B cell (primary cell): ENCODE results near the gene HNRNPF. TPM values are rescaled to one million over a fixed set of nuclear protein-coding genes. Genes with fewer than 3 reads are reported as not detected.

Source experiments
- ATAC-seq: fragments of 200-7000 bp; cut with Tn5 transposase; one replicate; pipeline ENCODE4 v1.10.0; 2021; ENCODE audit warnings: low read depth, mild to moderate bottlenecking, moderate number of reproducible peaks, moderate library complexity
- CTCF ChIA-PET: fragments of 350-600 bp; sonication (Branson Sonifier 250); formaldehyde crosslinking; loops from one replicate; lab custom pipeline; 2021; ENCODE audit warnings: antibody characterized with exemption, inconsistent platforms; lab: Charles Lee
- POLR2A ChIA-PET: fragments of 350-600 bp; sonication (Branson Sonifier 250); formaldehyde crosslinking; loops from one replicate; lab custom pipeline; 2021; ENCODE audit warnings: antibody characterized with exemption; lab: Charles Lee
- DNase-seq: peaks from one replicate; pipeline ENCODE4 v3.0.0; 2013
- H2AFZ ChIP-seq: 2 replicates; pipeline ENCODE4 v1.6.1; 2012; ENCODE audit warnings: mild to moderate bottlenecking, low read depth, low read length; ENCODE audit not compliant: insufficient read depth, poor library complexity, severe bottlenecking
- H3K27ac ChIP-seq, 2 donors: 1 replicate in 1 of 2; 2 replicates in 1 of 2; pipeline ENCODE4 v1.5.1; 2012 to 2013; ENCODE audit warnings: low read length in 2 of 2, mild to moderate bottlenecking in 2 of 2, moderate library complexity in 1 of 2
- H3K27me3 ChIP-seq, 4 experiments: fragments of 200-600 bp in 1 of 4; sonication (generic) in 1 of 4; replicated peaks in 1 of 4; 1 replicate in 2 of 4; 2 replicates in 2 of 4; pipeline versions ENCODE4 v1.6.1 to v1.7.0; 2013 to 2016; ENCODE audit warnings: low read length in 3 of 4, mild to moderate bottlenecking in 2 of 4, mixed read lengths in 1 of 4, moderate library complexity in 1 of 4; ENCODE audit not compliant: insufficient read depth in 4 of 4, control insufficient read depth in 3 of 4; ENCODE audit errors: control extremely low read depth in 1 of 4
- H3K36me3 ChIP-seq, 2 experiments: replicated peaks in 1 of 2; 1 replicate in 1 of 2; 2 replicates in 1 of 2; pipeline versions ENCODE4 v1.6.1 to v1.7.1; 2013; ENCODE audit warnings: low read length in 1 of 2; ENCODE audit not compliant: insufficient read depth in 2 of 2, control insufficient read depth in 1 of 2; ENCODE audit errors: control extremely low read depth in 1 of 2, extremely low read depth in 1 of 2
- H3K4me1 ChIP-seq, 2 donors: fragments of 200-600 bp in 1 of 2; sonication (generic) in 1 of 2; 1 replicate in 1 of 2; 2 replicates in 1 of 2; pipeline versions ENCODE4 v1.5.1 to v1.6.1; 2013 to 2017; ENCODE audit warnings: low read length in 2 of 2; ENCODE audit not compliant: control insufficient read depth in 2 of 2, insufficient read depth in 2 of 2
- H3K4me2 ChIP-seq: replicated peaks from 2 replicates; pipeline ENCODE3; 2012; ENCODE audit warnings: mild to moderate bottlenecking, low read depth, low read length; ENCODE audit not compliant: poor library complexity, severe bottlenecking
- H3K4me3 ChIP-seq, 5 experiments: fragments of 200-600 bp in 1 of 5; sonication (generic) in 1 of 5; 1 replicate in 3 of 5; 2 replicates in 2 of 5; pipeline versions ENCODE4 v1.5.1 to v1.7.0; 2011 to 2016; ENCODE audit warnings: low read length in 4 of 5, mild to moderate bottlenecking in 4 of 5, low read depth in 2 of 5, control low read depth in 1 of 5, moderate library complexity in 1 of 5; ENCODE audit not compliant: insufficient read depth in 1 of 5; ENCODE audit errors: control extremely low read depth in 1 of 5, extremely low read depth in 1 of 5
- H3K79me2 ChIP-seq: fragments of 200-600 bp; sonication (generic); one replicate; pipeline ENCODE4 v1.6.0; 2016; ENCODE audit warnings: low read length; ENCODE audit not compliant: control insufficient read depth, insufficient read depth
- H3K9ac ChIP-seq: fragments of 200-600 bp; sonication (generic); 2 replicates; pipeline ENCODE4 v1.6.1; 2017; ENCODE audit warnings: mild to moderate bottlenecking, low read length, moderate library complexity
- H3K9me3 ChIP-seq, 3 donors: one replicate each; pipeline versions ENCODE4 v1.6.1 to v1.7.1; 2013; ENCODE audit warnings: low read length in 2 of 3; ENCODE audit not compliant: control insufficient read depth in 2 of 3, insufficient read depth in 1 of 3; ENCODE audit errors: control extremely low read depth in 1 of 3
- H4K20me1 ChIP-seq: 2 replicates; pipeline ENCODE4 v1.6.0; 2012; ENCODE audit warnings: mild to moderate bottlenecking, low read length; ENCODE audit not compliant: insufficient read depth, control insufficient read depth, poor library complexity, severe bottlenecking
- H3K27ac Mint-ChIP-seq: one replicate; pipeline ENCODE4 v1.8.0; 2021; ENCODE audit warnings: mixed read lengths
- H3K27me3 Mint-ChIP-seq: one replicate; pipeline ENCODE4 v1.8.0; 2021; ENCODE audit warnings: mixed read lengths
- H3K4me1 Mint-ChIP-seq: one replicate; pipeline ENCODE4 v1.8.0; 2021; ENCODE audit warnings: mixed read lengths
- H3K4me3 Mint-ChIP-seq: one replicate; pipeline ENCODE4 v1.8.0; 2021; ENCODE audit warnings: mixed read lengths
- H3K9me3 Mint-ChIP-seq: one replicate; pipeline ENCODE4 v1.8.0; 2022; ENCODE audit warnings: mixed read lengths; ENCODE audit not compliant: insufficient read depth
- CTCF ChIP-seq: fragments of 200-600 bp; IDR thresholded peaks from one replicate; pipeline ENCODE4 v1.8.0; 2022; ENCODE audit warnings: antibody characterized with exemption, mild to moderate bottlenecking
- EZH2 ChIP-seq: IDR thresholded peaks from 2 replicates; pipeline ENCODE4 v1.6.1; 2012; ENCODE audit warnings: borderline replicate concordance, low read depth, mild to moderate bottlenecking, moderate library complexity, low read length; ENCODE audit not compliant: insufficient read depth, poor library complexity, severe bottlenecking
- WGBS: methylation state at CpG from one replicate; pipeline ENCODE4 v1.1.5; 2013; ENCODE audit warnings: missing lambda C conversion rate; ENCODE audit not compliant: insufficient coverage; 5-methylcytosine and 5-hydroxymethylcytosine counted together
- intact Hi-C: fragments of 100-400 bp; cut with micrococcal nuclease; formaldehyde crosslinking; loops from one replicate; pipeline ENCODE4 v1.10.0; 2022
- polyA plus RNA-seq: library from polyadenylated mRNA; depleted of rRNA; stranded (reverse); fragments of >200 nt; gene quantifications from 2 replicates; pipeline ENCODE4 v1.2.3, GENCODE V29; 2012
- total RNA-seq, 2 donors: library from RNA; stranded (reverse); fragments of 120-200 nt in 1 of 2; gene quantifications; 1 replicate in 1 of 2; 2 replicates in 1 of 2; pipeline versions ENCODE4 v1.2.3 to v1.2.4, GENCODE V29; 2013 to 2022

Gene HNRNPF
- total and polyA plus RNA-seq, 2 donors (not counting 1 experiment from before 2014, with no cell fraction given), result 76.7 to 161 TPM

- peaks cover 4% of the 10 kb centered on the region for H3K79me2 ChIP-seq
- H3K4me1 ChIP-seq, result peaks cover 29 to 41% of the 10 kb centered on the region in 2 donors
- no peak overlapping the region for H3K9ac ChIP-seq
- H3K27me3 Mint-ChIP-seq, result no peaks in the 10 kb centered on the region
- no peaks in the 10 kb centered on the region for H3K9me3 ChIP-seq
- CTCF ChIA-PET, result interaction anchor here (0.6 to 1.8 kb wide), 2 partner anchors 14 to 18 kb away, joined by 3 to 5 read pairs; no protein-coding TSS in a partner anchor
- H3K27me3 ChIP-seq, result no peaks in the 10 kb centered on the region
- H3K4me2 ChIP-seq, result peak overlapping the region; percentile 84
- WGBS, result 91% methylated on average over 2 of the region's 6 CpGs
- TF ChIP-seq CTCF (no peak), EZH2 (no peak)
- DNase-seq, result no peak
- peak overlapping the region; percentile 34 for H3K27ac Mint-ChIP-seq
- H2AFZ ChIP-seq, result no peak overlapping the region
- peaks cover 26% of the 10 kb centered on the region for H3K4me1 Mint-ChIP-seq
- no peaks in the 10 kb centered on the region for H4K20me1 ChIP-seq
- H3K27ac ChIP-seq, result peak overlapping the region; percentile 90 to 95
- ATAC-seq, result no peak
- H3K4me3 Mint-ChIP-seq, result peak overlapping the region; percentile 27
- POLR2A ChIA-PET, result interaction anchor here (0.6 to 1.2 kb wide), 2 partner anchors 12 to 13 kb away, joined by 3 to 6 read pairs; partner anchors contain the start of gene HNRNPF
- intact Hi-C loops, result no loop called here
- H3K4me3 ChIP-seq, result peak overlapping the region in 1 of 5 experiments; percentile 76
- H3K9me3 Mint-ChIP-seq, result no peaks in the 10 kb centered on the region
- H3K36me3 ChIP-seq, result no peaks in the 10 kb centered on the region
Observed at GRCh38 chr10:43421519-43421918, 12.5 kb upstream of the HNRNPF start.

GRCh38 chr10:43421201-43421507, 12.2 kb upstream of the HNRNPF start:
- peaks cover 4% of the 10 kb centered on the region for H3K79me2 ChIP-seq
- H2AFZ ChIP-seq, result peak overlapping the region; percentile 94
- H3K27ac Mint-ChIP-seq, result peak overlapping the region; percentile 98
- intact Hi-C loops, result no loop called here
- H3K9me3 ChIP-seq, result no peaks in the 10 kb centered on the region
- WGBS, result no CpG with 5 or more reads among the region's 4 CpGs
- H3K4me1 Mint-ChIP-seq, result peaks cover 26% of the 10 kb centered on the region
- no peaks in the 10 kb centered on the region for H3K27me3 Mint-ChIP-seq
- ChIA-PET POLR2A (interaction anchor here (0.6 to 2.9 kb wide), 7 partner anchors 11 to 210 kb away, joined by 3 to 19 read pairs (median 6); partner anchors contain the start of genes HNRNPF and ZNF487), CTCF (interaction anchor here (0.6 to 1.8 kb wide), 4 partner anchors 15 to 28 kb away, joined by 3 to 5 read pairs (median 4); no protein-coding TSS in a partner anchor)
- H3K27ac ChIP-seq, result peak overlapping the region; percentile 90 to 95
- H3K4me2 ChIP-seq, result peak overlapping the region; percentile 84
- no peaks in the 10 kb centered on the region for H3K9me3 Mint-ChIP-seq
- peaks cover 28 to 38% of the 10 kb centered on the region in 2 donors for H3K4me1 ChIP-seq
- peak overlapping the region; percentile 95 for H3K4me3 Mint-ChIP-seq
- H3K9ac ChIP-seq, result peak overlapping the region; percentile 82
- peak overlapping the region; percentile 1 to 80 (median 70) for H3K4me3 ChIP-seq
- H4K20me1 ChIP-seq, result no peaks in the 10 kb centered on the region
- no peak for DNase-seq
- no peaks in the 10 kb centered on the region for H3K27me3 ChIP-seq
- no peaks in the 10 kb centered on the region for H3K36me3 ChIP-seq
- no peak for ATAC-seq
- TF ChIP-seq CTCF (no peak), EZH2 (no peak)
